NCI-H2171 (cell line): ENCODE measurements around the gene GNA12.
"Not testable (repeated sequence)": the region's sequence is repeated elsewhere in the genome, so short reads cannot be mapped to it uniquely, and the experiment has no call there.

ENCODE experiments used
- DNase-seq: peaks from one replicate; lab custom pipeline; 2025; lab: John Stamatoyannopoulos, UW

The GNA12 gene

GRCh38 chr7:2689951-2690705, 154.0 kb downstream of the GNA12 start:
- no peak for DNase-seq

DNA sequence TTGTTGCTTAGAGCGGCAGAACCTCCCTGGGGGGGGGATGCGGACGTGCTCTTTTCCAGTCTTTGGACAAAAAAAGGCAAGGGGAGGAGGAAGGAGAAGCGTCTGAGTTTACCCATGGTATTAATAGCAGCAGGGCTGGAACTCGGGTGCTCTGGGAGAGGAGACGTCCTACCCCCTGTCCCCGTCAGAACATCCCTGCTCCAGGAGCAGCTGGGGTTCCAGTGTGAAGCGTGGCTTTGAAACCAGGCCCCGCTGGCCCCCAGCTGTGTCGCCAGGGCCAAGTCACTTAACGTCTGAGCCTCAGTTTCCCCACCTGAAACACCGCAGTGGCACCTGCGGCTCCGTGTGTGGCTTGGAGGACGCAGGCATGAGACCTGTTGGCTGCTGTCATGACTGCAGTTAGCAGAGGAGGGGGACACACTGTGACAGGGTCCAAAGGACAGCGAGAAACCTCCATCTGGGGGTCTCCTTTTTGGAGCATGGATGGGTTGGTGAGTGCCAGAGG, 154.7 kb downstream of the GNA12 start:
- DNase-seq: no peak

DNA sequence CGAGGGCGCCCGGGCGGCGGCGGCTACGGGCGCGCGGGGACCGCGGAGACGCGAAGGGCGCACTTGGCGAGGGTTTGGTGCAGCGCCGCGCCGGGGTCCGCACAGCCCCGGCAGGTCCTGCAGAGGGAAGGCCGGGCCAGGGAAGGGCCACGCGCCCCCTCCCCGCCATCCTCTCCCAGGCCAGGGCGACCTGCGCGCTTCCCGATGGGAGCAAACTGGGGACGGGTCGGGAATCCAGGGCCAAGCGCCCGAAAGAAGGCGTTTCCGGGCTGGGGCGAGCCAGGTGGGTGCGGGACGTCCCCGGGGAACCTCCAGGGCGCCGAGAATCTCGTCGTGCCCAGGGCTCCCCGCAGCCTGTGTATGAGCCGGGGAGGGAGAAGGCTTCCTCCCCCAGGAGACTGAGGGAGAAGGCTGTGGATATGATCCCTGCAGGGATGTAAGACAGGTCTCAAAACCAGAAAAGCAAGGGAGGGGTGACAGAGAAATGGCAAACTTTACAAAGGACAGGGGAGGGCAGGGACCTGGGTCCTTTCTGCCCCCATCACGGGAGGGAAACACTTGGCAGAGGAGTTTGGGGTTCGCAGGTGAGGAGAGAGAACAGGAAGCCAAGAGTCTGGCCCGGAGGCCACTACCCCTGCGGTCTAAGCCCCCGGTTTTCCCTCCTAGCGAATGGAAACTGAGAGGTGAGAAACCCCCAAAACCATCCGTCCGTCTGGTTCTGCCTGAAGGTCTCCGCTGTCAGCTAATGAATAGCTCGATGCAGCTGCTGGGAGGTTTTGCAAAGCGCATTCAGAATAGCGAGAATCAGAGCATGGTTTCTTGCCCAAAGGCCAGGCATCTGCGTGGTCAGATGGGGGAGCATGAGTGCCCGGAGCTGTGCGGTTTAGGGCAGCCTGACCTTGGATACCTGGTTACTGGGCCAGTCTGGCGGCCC, 155.4 kb downstream of the GNA12 start:
- DNase-seq: no peak

DNA sequence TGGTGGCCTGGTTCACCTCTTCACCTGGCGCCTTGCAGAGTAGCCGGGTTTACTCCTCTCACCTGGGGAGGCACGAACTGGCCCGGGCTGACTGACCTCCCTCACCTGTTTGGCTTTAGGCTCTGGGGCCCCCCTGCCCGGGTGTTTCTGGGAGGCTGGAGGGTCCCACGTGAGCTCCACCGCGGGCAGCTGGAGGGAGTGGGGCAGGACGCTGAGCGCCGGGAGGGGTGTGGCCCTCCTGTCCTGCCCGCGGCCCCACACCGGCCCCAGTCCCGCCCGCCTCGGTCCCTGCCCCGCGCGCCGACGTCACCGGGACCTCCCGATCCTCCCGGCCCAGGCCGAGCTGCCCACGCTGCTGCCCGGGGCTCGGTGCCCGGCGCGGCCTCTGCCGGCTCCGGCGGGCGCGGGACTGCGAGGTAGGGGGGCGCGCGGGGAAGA, 156.2 kb downstream of the GNA12 start, which contains the start of gene AMZ1:
TSS of gene AMZ1 (plus strand) at position 322 of the 438 bp plus-strand sequence. CDS start 12,250 bp downstream, outside the sequence.
- DNase-seq: no peak

GRCh38 chr7:2687338-2687869, 156.7 kb downstream of the GNA12 start:
- DNase-seq: no peak

- DNase-seq: no peak
Measured at GRCh38 chr7:2686101-2686500, 158.0 kb downstream of the GNA12 start.

- DNase-seq: no peak
Measured at GRCh38 chr7:2684501-2684900, 159.6 kb downstream of the GNA12 start.

GRCh38 chr7:2681929-2682799, 161.9 kb downstream of the GNA12 start:
- DNase-seq: no peak

GRCh38 chr7:2680792-2681490, 163.2 kb downstream of the GNA12 start:
- no peak for DNase-seq

DNA sequence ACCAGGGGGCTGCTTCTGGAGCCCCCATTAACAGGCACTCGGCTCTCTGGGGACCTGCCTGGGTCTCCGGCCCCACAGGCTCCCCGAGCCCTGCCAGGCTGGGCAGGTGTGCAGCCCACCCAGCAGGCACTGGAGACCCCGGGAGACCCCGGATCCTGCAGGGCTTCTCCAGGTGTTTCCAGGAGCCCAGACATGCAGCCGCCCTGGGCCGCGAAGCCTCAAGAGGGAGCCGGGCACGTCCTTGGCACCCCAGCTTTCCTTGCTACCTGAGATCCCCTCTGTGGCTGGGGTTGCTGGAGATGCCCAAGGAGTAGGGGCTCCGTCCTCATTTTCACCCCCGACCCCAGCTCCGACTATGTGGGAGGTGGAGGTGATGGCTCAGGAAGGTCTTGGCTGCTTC, 163.9 kb downstream of the GNA12 start:
- DNase-seq: no peak

DNA sequence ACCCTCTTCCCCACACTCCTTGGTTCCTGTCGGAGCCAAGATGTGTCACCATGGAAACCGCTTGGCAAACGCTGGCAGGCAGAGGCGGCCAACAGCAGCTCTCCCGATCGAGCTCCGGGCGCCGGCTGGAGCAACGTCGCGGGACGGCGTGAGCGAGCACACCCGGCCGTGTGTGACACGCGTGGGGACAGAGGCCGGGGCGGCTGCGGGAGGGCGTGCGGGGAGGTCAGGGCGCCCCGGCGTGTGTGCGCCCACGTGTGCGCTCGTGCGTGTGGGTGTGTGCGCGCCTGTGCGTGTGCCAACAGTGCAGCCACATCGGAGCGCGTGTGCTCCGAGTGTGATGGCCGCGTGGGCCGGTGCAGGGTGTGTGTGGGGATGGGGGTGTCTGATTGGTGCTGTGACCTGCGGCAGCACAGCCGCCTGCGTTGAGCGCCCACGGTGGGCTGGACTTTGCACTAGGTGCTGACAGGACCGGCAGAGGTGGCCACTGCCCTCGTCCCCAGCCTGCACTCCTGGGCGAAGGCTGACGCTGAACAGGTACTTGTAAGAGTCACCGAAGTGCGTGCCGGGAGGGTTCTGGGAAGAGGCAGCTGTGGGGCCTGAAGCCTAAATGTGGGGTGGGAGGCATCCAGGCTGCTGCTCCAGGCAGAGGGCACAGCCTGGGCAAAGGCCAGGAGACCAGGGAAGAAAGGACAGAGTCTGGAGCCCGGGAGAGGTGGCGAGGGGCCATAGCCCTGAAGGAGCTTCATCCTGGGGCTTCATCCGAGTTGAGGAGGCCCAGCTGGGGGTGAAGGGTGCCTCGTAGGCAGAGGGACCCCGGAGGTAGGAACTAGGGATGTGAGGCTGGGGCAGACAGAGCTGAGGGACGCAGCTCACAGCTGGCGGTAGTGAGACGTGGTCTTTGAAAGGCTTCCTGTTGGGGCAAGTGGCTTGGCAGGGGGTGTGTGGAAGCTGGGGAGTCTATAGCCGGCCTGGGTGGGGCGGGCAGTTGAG, 164.7 kb downstream of the GNA12 start:
- DNase-seq: not testable (repeated sequence)

DNA sequence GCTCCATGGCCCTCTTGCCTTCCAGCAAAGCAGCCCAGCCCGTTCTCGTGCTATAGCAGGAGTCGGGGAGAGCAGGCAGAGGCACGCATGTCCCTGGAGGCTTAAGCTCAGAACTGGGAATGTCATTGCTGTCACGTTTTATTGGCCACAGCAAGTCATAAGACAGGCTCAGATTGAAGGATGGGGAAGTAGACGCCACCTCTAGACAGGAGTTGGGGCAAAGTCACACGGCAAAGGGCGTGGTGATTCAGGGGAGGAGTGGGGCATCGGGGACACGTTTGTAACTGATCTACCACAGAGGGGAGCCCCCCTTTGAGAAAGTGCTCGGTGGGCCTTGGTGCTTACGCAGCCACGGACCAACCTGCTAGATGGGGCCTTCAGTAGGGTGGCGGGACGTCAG, 165.7 kb downstream of the GNA12 start:
- not testable (repeated sequence) for DNase-seq
